Ovary (tissue), 9 donors: Measurements from ENCODE around the gene AMMECR1. TPM values are rescaled to one million over a fixed set of nuclear protein-coding genes. Genes with fewer than 3 reads are reported as not detected.

Experiments
- DNase-seq, 5 donors: peaks; one replicate each; pipeline ENCODE4 v3.0.0-alpha.2; 2019 to 2020
- H3K27ac ChIP-seq, 2 donors: fragments of 200-600 bp; one replicate each; pipeline versions ENCODE4 v1.5.1 to v1.8.0; 2019 to 2022
- H3K27me3 ChIP-seq: fragments of 200-600 bp; one replicate; pipeline ENCODE4 v1.8.0; 2022
- H3K36me3 ChIP-seq: fragments of 200-600 bp; sonication (generic); one replicate; pipeline ENCODE4 v1.5.1; 2019
- H3K4me1 ChIP-seq: one replicate; pipeline ENCODE4 v1.8.1; 2013; ENCODE audit warnings: mild to moderate bottlenecking, moderate library complexity; ENCODE audit not compliant: insufficient read depth
- H3K4me3 ChIP-seq: fragments of 200-600 bp; sonication (generic); one replicate; pipeline ENCODE4 v1.5.1; 2017
- H3K9me3 ChIP-seq, 2 donors: fragments of 200-600 bp in 1 of 2; sonication (generic) in 1 of 2; one replicate each; pipeline versions ENCODE4 v1.5.1 to v1.8.1; 2013 to 2019; ENCODE audit warnings: mild to moderate bottlenecking in 1 of 2, moderate library complexity in 1 of 2
- CTCF ChIP-seq, 3 donors: fragments of 450-650 bp in 2 of 3; fragments of 200-600 bp in 1 of 3; IDR thresholded peaks; one replicate each; pipeline versions ENCODE4 v1.5.1 to v1.8.0; 2016 to 2022; ENCODE audit warnings: antibody characterized with exemption in 3 of 3, mild to moderate bottlenecking in 1 of 3
- EP300 ChIP-seq: sonication (generic); formaldehyde crosslinking; IDR thresholded peaks from one replicate; pipeline ENCODE4 v1.6.1; 2017; ENCODE audit warnings: antibody characterized with exemption
- POLR2A ChIP-seq: fragments of 450-650 bp; IDR thresholded peaks from one replicate; pipeline ENCODE4 v1.6.1; 2017; ENCODE audit warnings: antibody characterized with exemption, mild to moderate bottlenecking, moderate library complexity
- WGBS, 3 donors: extraction: QIAGEN DNeasy Blood & Tissue Kit in 1 of 3; methylation state at CpG; one replicate each; pipeline versions ENCODE4 v1.1.5 to v1.1.7; 2013 to 2017; 5-methylcytosine and 5-hydroxymethylcytosine counted together
- intact Hi-C, 4 donors: fragments of 100-400 bp; cut with DNase I; formaldehyde crosslinking; loops; one replicate each; pipeline versions ENCODE4 v1.11.0 to v1.15.1; 2022 to 2023
- polyA plus RNA-seq, 2 donors: library from polyadenylated mRNA; stranded (reverse); fragments of 200-250 nt in 1 of 2; fragments of 350-450 nt in 1 of 2; fragmentation: Illumina TruSeq in 1 of 2; extraction: RNeasy Lipid Tissue Mini Kit (QIAGEN cat#74804) in 1 of 2; gene quantifications; one replicate each; pipeline ENCODE4 v1.2.3, GENCODE V29; 2013 to 2014
- total RNA-seq, 7 donors: library from RNA; depleted of rRNA in 2 of 7; stranded (reverse); fragments of >200 nt in 2 of 7; fragmentation: NEBNext Ultra II Directional in 3 of 7; extraction: Animal tissue kit (Norgen Biotek cat#: 25700) in 3 of 7; gene quantifications; one replicate each; pipeline versions ENCODE4 v1.1.0 to v1.2.4, GENCODE V29; 2016 to 2023
- donor health status: DM: no; HTN: no; CAD: no; lungs with moderate emphysema.
- donor health status: DM: no; HTN: no; CAD: no.
- donor health status: Bipolar disorder and iron deficiency.
- donor health status: DM: yes; HTN: yes; CAD: no.
- donor health status: DM: no; HTN: no; CAD: no.
- donor health status: DM: yes; HTN: yes; CAD: no.

Gene AMMECR1
- total and polyA plus RNA-seq, 9 donors = 3.9 to 19.2 (median 12.3) TPM

- H3K27me3 ChIP-seq = no peaks in the 10 kb centered on the region
- peak overlapping the region in 1 of 2 donors; percentile 24 for H3K27ac ChIP-seq
- H3K36me3 ChIP-seq = no peaks in the 10 kb centered on the region
- no peak for DNase-seq
- H3K4me3 ChIP-seq = no peak overlapping the region
- H3K4me1 ChIP-seq = peaks cover 1% of the 10 kb centered on the region
- no peaks in the 10 kb centered on the region for H3K9me3 ChIP-seq
- no peak for TF ChIP-seq EP300
- TF ChIP-seq CTCF (IDR thresholded peaks at IDR 0.05) = no peak
- no peak for TF ChIP-seq POLR2A
- WGBS, 3 donors = 85 to 89% (median 87%) methylated on average over 1 of the region's 1 CpG
- intact Hi-C loops = loop anchor here in 1 of 4 donors (5.0 kb wide), 1 partner anchor 250 kb away; no protein-coding TSS in a partner anchor
Observed at GRCh38 chrX:110162131-110162530, 155.8 kb downstream of the AMMECR1 start.

DNA sequence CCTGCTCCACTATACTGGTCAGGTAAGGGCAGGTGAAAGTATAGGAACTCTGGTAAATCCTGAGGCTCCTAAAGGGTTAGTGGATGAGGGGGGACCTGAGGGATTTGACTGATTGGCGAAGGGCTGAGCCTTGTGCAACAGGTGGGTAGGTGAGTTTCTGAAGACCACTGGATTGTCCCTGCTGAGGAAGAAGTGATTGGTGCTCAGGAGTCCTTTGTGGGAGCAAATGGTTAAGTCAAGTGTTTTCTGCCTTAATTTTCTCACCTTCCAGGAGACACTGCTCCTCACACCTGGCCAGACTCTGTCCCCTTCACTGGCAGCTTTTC is 156.6 kb downstream of the AMMECR1 start:
- no peaks in the 10 kb centered on the region for H3K27me3 ChIP-seq
- H3K4me1 ChIP-seq = peaks cover 1% of the 10 kb centered on the region
- DNase-seq = no peak
- 65 to 89% (median 79%) methylated on average over 1 of the region's 1 CpG for WGBS, 3 donors
- H3K9me3 ChIP-seq = no peaks in the 10 kb centered on the region
- intact Hi-C loops = loop anchor here in 2 of 4 donors (2.0 to 5.0 kb wide), 2 partner anchors 251 kb away; no protein-coding TSS in a partner anchor
- TF ChIP-seq POLR2A = no peak
- TF ChIP-seq CTCF (IDR thresholded peaks at IDR 0.05) = no peak
- no peak for TF ChIP-seq EP300
- H3K36me3 ChIP-seq = no peaks in the 10 kb centered on the region
- peak overlapping the region in 1 of 2 donors; percentile 24 for H3K27ac ChIP-seq
- H3K4me3 ChIP-seq = no peak overlapping the region

- intact Hi-C loops = loop anchor here (2.0 to 5.0 kb wide), 3 partner anchors 242 to 253 kb away; no protein-coding TSS in a partner anchor
- Histone ChIP-seq H3K4me1 (peaks cover 1% of the 10 kb centered on the region), H3K27me3 (no peaks in the 10 kb centered on the region), H3K36me3 (no peaks in the 10 kb centered on the region), H3K27ac (no peak overlapping the region), H3K4me3 (no peak overlapping the region), H3K9me3 (no peaks in the 10 kb centered on the region)
- WGBS, 3 donors = 58 to 72% (median 69%) methylated on average over 2 of the region's 2 CpGs
- DNase-seq = no peak
- TF ChIP-seq CTCF (IDR thresholded peaks at IDR 0.05) (no peak), EP300 (no peak)
Observed at GRCh38 chrX:110159865-110160264, 158.0 kb downstream of the AMMECR1 start.

GRCh38 chrX:110159235-110159634 is 158.7 kb downstream of the AMMECR1 start:
- 72 to 81% (median 76%) methylated on average over 7 of the region's 7 CpGs for WGBS, 3 donors

More at GRCh38 chrX:110159235-110159634, 158.7 kb downstream of the AMMECR1 start:
- DNase-seq = no peak
- peaks cover 1% of the 10 kb centered on the region for H3K4me1 ChIP-seq
- no peak overlapping the region for H3K27ac ChIP-seq
- no peaks in the 10 kb centered on the region for H3K27me3 ChIP-seq
- TF ChIP-seq POLR2A (no peak), EP300 (no peak), CTCF (IDR thresholded peaks at IDR 0.05) (no peak)
- H3K36me3 ChIP-seq = no peaks in the 10 kb centered on the region
- no peaks in the 10 kb centered on the region for H3K9me3 ChIP-seq
- no peak overlapping the region for H3K4me3 ChIP-seq
- intact Hi-C loops = loop anchor here in 2 of 4 donors (5.0 kb wide), 2 partner anchors 243 to 253 kb away; no protein-coding TSS in a partner anchor
